Esophagus mucosa (tissue), 1 donor: ENCODE results near the gene MZT2A. TPM values are rescaled to one million over a fixed set of nuclear protein-coding genes. Genes with fewer than 3 reads are reported as not detected.
"Not testable (repeated sequence)": the region's sequence is repeated elsewhere in the genome, so short reads cannot be mapped to it uniquely, and the experiment has no call there.

Source experiments
- ATAC-seq: fragments of 200-7000 bp; cut with Tn5 transposase; one replicate; pipeline ENCODE4 v1.9.1; 2020
- total RNA-seq: library from RNA; stranded (reverse); gene quantifications from one replicate; pipeline ENCODE4 v1.2.4, GENCODE V29; 2023
- donor health status: DM: yes; HTN: yes; CAD: no.

The MZT2A gene, protein sequence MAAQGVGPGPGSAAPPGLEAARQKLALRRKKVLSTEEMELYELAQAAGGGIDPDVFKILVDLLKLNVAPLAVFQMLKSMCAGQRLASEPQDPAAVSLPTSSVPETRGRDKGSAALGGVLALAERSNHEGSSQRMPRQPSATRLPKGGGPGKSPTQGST
- total RNA-seq, result 113 TPM

DNA sequence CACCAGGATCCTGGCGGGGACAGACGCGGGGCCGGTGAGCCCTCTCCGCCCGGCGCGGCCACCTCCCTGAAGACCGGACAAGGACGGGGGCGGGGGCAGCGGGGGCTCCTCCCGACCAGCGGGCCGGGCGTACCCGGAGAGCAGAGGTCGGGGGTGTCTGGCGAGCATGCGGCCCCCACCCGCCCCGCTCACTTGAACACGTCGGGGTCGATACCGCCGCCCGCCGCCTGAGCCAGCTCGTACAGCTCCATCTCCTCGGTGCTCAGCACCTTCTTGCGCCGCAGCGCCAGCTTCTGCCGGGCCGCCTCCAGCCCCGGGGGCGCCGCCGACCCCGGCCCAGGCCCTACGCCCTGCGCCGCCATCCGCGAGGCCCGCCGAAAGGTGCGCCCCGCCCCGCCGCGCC is at the start of gene MZT2A:
TSS of gene MZT2A (minus strand) at position 383 of the 403 bp plus-strand sequence. CDS start at position 362, 21 bp downstream.
- not testable (repeated sequence) for ATAC-seq

DNA sequence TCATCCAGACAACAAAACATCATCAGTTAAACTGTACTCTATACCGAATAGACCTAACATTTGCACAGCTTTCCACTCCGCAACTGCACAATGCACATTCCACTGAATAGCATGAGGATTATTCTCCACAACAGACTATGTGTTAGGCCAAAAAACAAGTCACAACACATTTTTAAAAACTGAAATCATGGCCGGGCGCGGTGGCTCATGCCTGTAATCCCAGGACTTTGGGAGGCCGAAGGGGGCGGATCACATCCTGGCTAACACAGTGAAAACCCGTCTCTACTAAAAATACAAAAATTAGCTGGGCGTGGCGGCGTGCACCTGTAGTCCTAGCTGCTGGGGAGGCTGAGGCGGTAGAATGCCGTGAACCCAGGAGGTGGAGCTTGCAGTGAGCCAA is 46.7 kb upstream of the MZT2A start:
- ATAC-seq, result peak; percentile 67

DNA sequence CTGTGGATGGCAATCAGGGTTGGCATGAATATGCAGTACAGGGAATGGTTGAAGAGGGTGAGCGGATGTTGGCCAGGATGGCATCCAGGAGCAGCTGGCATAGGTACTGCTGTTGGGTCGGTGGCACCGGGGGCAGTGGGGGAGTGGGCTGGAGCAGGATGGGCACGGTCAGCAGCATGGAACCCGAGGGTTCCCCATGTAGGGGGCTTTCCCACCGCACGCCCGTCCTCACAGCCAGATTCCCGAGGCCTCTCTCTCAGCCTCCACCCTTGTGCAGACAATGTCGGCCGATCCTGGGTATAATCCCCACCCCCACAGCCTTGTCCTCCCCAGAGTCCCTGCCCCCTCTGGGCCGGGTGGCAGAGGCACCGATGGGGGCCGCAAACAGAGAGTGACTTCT is 44.6 kb upstream of the MZT2A start:
- ATAC-seq, result not testable (repeated sequence)

DNA sequence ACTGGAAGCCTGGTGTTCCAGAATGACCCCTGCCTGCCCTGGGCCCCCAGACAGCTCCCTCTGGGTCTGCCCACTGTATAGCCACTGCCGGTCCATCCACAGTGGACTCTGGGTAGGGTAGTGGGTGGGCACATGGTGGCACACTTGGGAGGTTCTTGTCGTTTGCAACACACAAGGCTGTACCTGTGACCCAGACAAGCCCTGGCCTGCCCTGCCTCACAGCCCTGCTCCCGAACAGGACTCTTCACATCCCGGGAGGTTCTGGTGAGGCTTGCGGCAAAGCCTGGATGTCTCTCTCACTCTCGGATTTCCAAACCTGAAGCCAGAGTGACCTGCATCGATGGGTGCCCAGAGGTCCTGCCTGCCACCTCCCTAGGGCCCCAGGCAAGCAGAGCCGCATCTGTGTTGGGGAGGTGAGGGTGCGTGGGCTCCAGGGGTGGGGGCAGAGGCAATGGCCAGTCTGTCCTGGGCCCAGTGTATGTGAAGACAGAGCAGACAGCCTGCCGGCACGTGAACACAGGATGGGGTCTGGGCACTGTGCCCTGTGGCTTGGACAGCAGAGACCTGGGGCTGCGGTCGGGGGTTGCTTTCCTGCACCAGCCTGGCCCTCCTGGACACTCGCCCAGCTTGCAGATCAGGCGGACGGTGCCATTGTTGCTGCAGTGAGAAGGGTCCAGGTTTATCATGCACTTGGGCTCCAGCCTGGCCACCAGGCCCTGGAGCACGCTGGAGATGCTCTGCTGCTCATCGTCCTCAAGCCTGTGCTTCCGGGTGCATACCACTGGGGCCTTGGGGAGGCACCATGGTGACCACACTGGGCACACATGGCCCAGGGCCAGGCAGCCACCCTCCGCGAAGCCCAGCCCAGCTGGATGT is 44.0 kb upstream of the MZT2A start:
- ATAC-seq, result not testable (repeated sequence)

DNA sequence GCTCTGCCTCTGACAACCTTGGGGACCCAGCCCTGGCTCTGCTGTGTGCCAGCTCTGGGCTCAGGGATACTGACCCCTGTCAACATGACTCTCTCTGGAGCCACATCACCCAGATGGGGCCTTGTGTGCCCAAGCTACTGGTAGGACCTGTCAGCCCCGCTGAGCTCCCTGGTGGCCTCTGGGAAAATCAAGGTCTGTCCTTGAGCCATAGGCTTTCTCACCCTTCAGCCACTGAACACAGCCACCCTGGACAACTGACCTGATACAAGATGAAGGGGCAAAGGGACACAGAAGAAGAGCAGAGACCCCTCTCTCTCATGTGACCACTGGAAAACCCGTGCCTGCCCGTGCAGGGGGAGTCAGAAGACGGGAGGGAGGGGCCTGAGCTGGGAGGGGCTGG is 43.3 kb upstream of the MZT2A start:
- ATAC-seq, result no peak

DNA sequence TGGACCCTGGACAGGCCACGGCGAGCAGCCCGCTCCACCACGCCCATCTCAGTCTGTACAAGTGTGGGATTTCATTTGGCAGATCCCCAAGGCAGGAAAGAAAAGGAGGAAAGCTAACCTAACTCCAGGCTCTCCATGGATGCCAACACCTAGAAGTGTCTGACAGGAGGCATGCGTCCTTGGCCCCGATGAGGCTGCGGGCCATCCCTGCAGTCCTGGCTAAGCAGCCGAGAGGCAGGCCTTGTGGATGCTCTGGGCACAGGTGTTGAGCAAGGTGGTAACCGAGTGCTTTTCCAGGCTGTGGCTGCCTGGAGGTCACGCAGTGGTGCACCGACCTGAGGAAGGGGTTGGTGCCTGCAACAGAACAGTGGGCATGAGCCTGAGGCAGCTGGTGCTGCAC is 42.8 kb upstream of the MZT2A start:
- ATAC-seq, result not testable (repeated sequence)

DNA sequence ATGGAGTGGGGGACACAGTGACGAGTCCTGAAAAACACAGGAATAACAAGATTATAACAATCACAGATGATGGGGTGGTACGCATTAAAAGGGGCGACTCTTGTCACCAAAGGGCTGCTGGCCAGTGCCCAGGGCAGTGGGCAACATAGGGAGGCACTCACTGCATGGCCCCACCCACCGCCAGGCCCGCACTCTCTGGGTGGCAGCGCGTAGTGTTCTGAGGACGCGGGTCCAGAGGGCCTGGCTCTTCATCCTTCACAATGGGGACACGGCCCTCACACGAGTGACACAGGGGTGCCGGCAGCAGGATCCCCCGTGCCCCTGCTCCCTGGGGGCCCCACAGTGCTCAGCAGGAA is 42.1 kb upstream of the MZT2A start:
- not testable (repeated sequence) for ATAC-seq

DNA sequence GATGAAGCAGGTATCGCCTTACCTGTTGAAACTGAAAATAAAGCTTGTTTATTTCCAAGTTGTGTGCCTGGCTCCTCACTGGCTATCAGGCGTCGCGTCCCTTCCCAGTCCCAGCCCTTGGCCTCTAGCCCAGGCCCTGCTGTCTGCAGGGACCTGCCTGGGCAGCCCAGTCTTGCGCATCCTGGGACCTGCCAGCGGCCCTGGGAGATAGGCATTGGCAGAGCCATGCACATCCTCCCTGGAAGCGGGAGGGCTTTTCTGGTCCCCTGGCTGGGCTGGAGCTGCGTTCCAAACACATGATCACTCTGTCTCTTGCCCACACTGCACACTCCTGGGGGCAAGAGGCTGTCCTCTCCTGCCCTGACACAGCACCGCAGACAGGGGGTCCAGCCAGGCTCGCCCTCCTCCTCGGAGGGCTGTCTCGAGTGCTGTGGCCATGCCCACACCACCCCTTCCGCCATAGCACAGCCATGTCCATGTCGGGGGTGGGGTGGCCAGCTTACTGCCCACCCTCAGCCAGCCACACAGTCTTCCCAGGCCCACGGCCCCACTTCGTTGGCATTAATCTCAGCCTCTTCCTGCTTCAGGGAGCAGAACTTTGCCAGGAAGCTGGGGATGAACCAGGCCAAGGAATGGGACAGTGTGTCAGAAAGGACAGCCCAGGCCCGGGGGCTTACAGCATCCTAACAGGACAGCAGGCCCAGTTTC is 41.6 kb upstream of the MZT2A start:
- peak; percentile 57 for ATAC-seq

DNA sequence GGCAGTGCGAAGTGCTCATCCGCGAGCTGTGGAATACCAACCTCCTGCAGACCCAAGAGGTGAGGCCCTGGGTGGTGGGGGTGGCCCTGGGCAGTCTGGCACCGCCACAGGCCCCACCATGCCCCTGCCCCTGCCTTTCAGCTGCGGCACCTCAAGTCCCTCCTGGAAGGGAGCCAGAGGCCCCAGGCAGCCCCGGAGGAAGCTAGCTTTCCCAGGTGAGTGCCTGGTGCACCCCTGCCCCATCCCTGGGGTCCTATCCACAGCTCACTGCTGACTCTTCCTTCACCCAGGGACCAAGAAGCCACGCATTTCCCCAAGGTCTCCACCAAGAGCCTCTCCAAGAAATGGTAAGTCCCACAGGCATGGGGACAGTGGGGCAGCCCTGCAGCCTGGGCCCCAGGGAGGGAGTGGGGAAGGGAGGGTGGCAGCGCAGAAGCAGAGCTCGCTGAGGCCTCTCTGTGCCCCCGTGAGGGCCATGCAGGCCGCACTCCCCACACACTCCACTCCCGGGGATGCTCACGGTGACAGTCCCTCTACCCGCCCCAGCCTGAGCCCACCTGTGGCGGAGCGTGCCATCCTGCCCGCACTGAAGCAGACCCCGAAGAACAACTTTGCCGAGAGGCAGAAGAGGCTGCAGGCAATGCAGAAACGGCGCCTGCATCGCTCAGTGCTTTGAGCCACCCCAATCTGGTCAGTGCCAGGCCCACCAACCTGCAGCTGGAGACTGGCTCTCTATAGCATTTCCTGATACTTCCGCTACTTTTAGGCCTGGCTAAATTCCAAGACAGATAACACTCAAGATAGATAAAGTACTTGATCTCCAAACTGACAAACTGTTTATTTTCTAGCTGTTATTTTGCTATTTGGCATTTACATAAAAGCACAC is 40.8 kb upstream of the MZT2A start:
- ATAC-seq, result not testable (repeated sequence)

DNA sequence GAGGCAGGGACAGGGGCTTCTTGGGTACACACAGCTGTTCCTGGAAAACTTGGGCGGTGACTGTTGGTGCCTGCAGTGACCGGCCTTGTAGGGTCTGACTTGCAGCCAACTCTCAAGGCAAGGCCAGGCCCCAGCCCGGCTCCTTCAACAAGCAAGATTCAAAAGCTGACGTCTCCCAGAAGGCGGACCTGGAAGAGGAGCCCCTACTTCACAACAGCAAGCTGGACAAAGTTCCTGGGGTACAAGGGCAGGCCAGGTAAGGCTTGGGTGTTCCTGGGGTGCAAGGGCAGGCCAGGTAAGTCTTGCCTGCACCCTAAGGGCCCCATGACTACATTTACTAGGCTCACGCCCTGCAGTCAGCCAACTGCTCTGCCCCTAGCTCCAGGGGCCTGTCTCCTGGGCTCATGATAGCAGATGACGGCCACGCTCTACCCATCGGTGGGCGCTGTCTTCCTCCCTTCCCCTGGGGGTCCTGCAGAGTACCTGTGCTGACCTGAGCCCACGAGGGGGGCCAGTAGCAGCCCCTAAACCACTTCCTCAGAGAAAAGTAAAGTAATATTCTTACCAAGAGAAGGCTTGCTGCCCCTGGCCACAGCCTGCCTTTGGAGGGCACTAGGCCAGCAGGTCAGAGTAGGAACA is 39.5 kb upstream of the MZT2A start:
- not testable (repeated sequence) for ATAC-seq

DNA sequence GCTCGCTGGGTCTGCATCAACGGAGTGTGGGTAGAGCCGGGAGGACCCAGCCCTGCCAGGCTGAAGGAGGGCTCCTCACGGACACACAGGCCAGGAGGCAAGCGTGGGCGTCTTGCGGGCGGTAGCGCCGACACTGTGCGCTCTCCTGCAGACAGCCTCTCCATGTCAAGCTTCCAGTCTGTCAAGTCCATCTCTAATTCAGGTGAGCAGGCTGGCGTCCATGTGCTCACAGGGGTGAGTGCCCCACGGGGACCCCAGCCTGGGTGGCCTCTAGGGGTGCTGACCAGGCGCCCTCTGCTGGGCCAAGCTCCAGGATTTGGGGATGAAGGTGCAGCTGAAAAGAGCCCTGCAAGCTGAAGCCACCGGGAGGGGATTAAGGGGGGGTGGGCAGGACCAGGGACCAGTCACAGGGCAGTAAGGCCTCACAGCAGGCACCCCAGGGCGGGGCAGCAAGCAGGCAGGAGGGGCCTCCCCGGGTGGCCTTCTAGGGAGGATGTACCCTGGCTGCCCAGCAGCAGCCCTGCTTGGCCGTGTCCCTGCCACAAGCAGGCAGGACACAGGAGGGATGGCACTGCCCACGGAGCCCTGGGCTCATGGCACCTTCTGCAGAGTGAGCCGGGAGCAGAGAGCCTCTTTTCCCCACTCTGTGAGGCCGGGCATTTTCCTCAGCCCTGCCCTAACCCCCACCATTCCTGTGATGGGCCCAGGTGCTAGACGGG is 38.6 kb upstream of the MZT2A start:
- ATAC-seq, result not testable (repeated sequence)

DNA sequence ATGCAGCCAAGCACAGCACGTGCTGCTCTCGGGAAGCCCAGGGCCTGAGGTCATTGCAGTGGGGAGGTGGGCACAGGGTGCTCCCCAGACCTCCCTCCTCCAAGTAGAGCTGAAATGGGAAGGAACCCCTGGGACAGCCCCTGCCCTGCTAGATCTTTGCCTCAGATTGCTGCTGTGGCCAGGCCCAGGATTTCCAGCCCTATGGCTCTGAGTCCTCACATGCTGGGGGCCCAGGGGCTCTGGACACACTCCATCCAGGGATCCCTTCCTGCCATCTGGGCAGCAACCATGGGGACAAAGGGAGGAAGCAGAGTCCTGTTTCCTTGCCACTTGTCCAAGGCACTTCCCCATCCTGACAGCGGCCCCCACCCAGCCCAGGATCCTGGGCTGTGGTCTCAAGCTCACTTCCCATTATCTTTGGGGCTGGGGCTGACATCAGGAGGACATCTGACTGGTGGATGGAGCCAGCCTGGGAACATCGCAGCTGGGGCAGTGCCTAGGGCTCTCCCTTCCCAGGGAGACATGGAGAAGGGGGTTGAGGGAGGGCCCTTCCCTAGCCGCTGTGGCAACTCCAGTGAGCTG is 37.8 kb upstream of the MZT2A start:
- ATAC-seq, result not testable (repeated sequence)

DNA sequence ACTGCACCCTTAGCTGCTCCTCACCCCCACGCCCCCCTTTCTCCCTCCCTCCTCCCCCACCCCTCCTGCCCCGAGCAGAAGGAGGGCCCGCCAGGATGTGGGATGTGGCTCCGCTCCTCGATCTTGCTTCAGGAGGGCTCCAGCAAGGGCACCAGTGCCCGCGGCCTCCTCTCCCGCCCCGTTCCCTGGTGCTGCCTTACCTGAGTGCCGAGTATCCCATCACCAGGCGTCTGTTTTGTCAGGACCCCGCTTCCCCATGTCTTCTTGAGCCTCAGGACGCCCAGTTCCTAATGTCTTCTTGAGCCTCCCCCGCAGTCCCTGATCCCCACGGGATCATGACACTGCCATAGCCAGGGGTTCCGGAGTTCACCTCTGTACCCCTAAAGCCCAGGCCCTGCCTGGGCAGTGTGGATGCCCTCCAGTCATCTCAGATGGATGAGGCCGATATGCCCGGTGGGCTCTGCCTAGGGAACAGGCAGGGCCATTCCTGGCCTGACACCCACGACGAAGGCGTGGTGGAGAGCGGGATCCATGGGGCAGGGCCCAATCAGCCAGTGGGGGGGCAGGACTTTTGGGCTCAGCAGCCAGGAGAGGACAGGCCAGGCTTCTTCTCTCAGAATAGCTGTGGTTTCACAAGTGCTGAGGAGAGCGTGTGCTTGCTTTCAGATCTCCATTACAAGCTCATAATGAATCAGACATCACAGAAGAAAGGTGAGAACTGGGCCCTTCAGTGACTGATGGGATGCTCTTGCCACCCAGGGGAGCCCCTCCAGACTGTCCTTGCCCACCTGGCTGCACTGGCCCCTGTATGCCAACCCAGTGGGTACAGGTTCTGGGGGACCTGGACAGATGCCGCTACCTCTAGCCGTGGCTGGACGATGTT is 37.0 kb upstream of the MZT2A start:
- ATAC-seq, result not testable (repeated sequence)

DNA sequence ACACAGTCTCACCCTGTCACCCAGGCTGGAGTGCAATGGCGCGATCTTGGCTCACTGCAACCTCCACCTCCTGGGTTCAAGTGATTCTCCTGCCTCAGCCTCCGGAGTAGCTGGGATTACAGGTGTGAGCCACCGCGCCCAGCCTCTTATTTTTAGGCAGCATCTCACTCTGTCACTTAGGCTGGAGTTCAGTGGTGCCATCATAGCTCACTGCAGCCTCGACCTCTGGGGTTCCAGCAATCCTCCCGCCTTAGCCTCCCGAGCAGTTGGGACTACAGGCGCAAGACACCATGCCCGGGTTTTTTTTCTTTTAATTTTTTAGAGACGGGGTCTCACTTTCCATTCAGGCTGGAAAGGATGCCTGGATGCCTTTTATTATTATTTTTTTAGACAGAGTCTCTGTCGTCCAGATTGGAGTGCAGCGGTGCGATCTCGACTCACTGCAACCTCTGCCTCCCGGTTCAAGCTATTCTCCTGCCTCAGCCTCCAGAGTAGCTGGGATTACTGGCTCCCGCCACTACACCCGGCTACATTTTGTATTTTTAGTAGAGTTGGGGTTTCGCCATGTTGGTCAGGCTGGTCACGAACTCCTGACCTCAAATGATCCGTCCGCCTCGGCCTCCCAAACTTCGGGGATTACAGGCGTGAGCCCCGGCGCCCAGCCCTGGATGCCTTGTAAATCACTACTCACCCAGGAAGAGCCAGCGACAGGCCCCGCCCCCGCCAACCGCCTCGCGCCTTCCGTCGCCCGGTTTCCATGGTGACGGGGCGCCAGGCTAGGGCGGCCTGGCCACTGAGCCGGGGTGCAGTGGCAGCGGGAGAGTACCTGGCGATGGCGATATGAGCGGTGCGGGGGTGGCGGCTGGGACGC is 35.2 kb upstream of the MZT2A start, which contains the start of gene CCDC74A:
TSS of gene CCDC74A (plus strand) at position 758 of the 871 bp plus-strand sequence. CDS start at position 841, 83 bp downstream.
- peak; percentile 77 for ATAC-seq

DNA sequence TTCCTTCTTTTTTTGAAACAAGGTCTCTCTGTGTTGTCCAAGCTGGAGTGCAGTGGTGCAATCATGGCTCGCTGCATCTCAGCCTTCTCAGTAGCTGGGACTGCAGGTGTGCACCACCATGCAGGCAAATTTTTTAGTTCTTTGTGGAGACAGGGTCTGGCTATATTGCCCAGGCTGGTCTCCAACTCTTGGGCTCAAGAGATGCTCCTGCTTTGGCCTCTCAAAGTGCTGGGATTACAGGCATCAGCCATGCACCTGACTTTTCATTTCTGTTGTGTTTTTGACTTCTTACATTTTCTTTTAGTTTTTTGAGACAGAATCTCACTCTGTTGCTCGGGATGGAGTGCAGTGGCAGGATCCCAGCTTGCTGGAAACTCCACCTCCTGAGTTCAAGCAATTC is 33.1 kb upstream of the MZT2A start:
- ATAC-seq, result not testable (repeated sequence)

DNA sequence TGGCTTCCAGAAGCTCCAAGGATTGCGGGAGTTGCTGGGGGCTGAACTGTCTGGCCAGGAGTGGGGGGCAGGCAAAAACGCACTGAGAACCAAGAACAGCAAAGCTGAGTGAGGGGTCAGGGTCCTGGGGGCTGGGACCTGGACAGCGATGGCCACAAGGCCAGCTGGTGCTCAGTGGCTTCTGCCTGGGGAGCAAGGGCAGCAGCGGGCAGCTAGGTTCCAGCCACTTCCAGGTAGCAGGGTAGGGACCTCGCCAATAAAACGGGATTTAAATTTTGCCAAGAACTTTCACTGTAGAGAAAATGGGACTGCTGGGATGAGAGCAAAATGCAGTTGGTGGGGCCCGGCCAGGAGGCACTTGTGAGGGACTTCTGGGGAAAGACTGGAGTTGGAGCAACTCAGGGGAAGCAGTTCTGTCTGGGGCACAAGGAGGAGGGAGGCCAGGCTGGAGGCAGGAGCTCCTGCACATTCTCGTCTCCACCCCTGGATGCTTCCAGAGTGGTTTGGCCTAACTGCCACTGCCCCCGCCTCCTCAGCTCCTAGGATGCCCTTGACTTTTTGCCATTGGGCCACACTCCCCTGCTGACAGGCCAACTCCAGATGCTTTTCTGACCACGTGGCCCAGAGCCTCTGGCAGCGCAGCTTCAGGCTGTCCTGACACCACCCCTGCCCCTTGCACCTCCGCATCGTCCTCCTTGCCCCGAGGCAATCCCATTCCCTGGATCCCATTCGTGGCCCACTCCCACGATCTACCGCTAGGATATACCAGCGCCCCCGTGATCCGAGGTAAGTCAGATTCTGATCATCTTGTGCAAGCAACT is 30.0 kb upstream of the MZT2A start:
- ATAC-seq, result no peak

DNA sequence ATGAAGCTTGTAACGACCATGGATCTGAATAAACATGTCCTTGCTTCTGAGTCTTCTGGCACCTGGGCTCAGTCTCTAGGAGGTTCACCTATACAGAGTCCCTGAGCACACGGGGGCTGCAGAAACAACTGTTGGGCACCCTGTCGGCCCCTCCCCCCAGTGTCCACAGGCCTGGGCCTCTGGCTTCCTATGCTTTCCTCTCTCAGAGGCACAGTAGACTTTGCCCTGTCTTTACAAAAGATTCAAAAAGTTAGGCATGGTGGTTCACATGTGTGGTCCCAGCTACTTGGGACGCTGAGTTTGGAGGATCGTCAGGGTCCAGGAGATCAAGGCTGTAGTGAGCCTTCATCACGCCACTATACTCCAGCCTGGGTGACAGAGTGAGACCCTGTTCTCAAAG is 29.3 kb upstream of the MZT2A start:
- ATAC-seq, result not testable (repeated sequence)

DNA sequence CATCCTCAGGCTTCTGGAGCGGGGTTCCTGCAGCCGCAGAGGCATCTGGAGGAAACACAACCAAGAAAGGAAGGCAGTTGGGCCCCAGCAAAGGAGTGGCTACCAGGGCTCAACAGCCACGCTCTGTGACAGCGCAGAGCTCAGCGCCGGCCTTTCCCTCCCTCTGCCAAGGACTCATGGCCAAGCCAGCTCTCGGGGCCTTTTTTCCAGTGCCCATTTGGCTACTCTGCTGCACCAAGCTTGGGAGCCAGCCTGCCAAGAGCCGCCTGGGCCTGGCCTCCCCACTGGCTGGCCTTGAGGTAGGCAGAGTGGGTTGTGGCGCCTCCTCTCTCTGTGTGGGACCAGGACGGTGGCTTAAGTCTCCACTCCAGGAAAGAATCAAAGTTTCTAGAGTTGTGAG is 28.3 kb upstream of the MZT2A start:
- no peak for ATAC-seq
